ENCODE measurements around the gene LRRK1.

- TF ChIP-seq EZH2 (IDR thresholded peaks at IDR 0.05; ENCODE audit: borderline replicate concordance, insufficient read depth, low read depth, low read length, poor library complexity, severe bottlenecking): no peak
- TF ChIP-seq CTCF (IDR thresholded peaks at IDR 0.05): no peak
Measured at GRCh38 chr15:101099183-101099582, 180.0 kb downstream of the LRRK1 start.
